Fibroblast of skin of abdomen (primary cell): ENCODE measurements around the gene TFB1M.
"Not testable (repeated sequence)": the region's sequence is repeated elsewhere in the genome, so short reads cannot be mapped to it uniquely, and the experiment has no call there.

ENCODE experiments used
- DNase-seq: peaks from one replicate; pipeline ENCODE4 v3.0.0-alpha.2; 2013

TFB1M gene

GRCh38 chr6:155329460-155330132 is 15.3 kb upstream of the TFB1M start:
- DNase-seq = no peak

- DNase-seq = no peak
Observed at GRCh38 chr6:155328539-155329459, 14.5 kb upstream of the TFB1M start.

GRCh38 chr6:155328074-155328538 is 13.8 kb upstream of the TFB1M start:
- no peak for DNase-seq

GRCh38 chr6:155327326-155328073 is 13.2 kb upstream of the TFB1M start:
- DNase-seq = peak; percentile 70

- no peak for DNase-seq
Observed at GRCh38 chr6:155325700-155326516, 11.6 kb upstream of the TFB1M start.

- no peak for DNase-seq
Observed at GRCh38 chr6:155324993-155325392, 10.7 kb upstream of the TFB1M start.

GRCh38 chr6:155324172-155324571 is 9.9 kb upstream of the TFB1M start:
- no peak for DNase-seq

GRCh38 chr6:155319902-155320301 is 5.6 kb upstream of the TFB1M start:
- no peak for DNase-seq

GRCh38 chr6:155317186-155317585 is 2.9 kb upstream of the TFB1M start:
- no peak for DNase-seq

- DNase-seq = no peak
Observed at GRCh38 chr6:155316419-155316818, 2.1 kb upstream of the TFB1M start.

- no peak for DNase-seq
Observed at GRCh38 chr6:155315516-155315871, 1.2 kb upstream of the TFB1M start.

GRCh38 chr6:155314773-155315515 is 660 bp upstream of the TFB1M start:
- DNase-seq = peak; percentile 84

- no peak for DNase-seq
Observed at GRCh38 chr6:155313602-155314091, 637 bp downstream of the TFB1M start.

GRCh38 chr6:155312950-155313349 is 1.3 kb downstream of the TFB1M start:
- DNase-seq = not testable (repeated sequence)

GRCh38 chr6:155311583-155311982 is 2.7 kb downstream of the TFB1M start:
- no peak for DNase-seq

- no peak for DNase-seq
Observed at GRCh38 chr6:155311086-155311485, 3.2 kb downstream of the TFB1M start.

GRCh38 chr6:155310596-155310995 is 3.7 kb downstream of the TFB1M start:
- DNase-seq = peak; percentile 18

- DNase-seq = no peak
Observed at GRCh38 chr6:155309150-155309549, 5.1 kb downstream of the TFB1M start.

GRCh38 chr6:155306958-155307357 is 7.3 kb downstream of the TFB1M start:
- no peak for DNase-seq

GRCh38 chr6:155303361-155303870 is 10.9 kb downstream of the TFB1M start:
- no peak for DNase-seq

- peak; percentile 75 for DNase-seq
Observed at GRCh38 chr6:155301867-155302266, 12.4 kb downstream of the TFB1M start.
